Chondrocyte (in vitro differentiated cells): ENCODE measurements around the gene TECPR2. TPM values are rescaled to one million over a fixed set of nuclear protein-coding genes. Genes with fewer than 3 reads are reported as not detected.

Experiments
- DNase-seq: peaks from one replicate; pipeline ENCODE4 v3.0.0; 2021; ENCODE audit warnings: mixed read lengths, low spot score
- H3K27ac Mint-ChIP-seq: one replicate; pipeline ENCODE4 v1.8.0; 2021; ENCODE audit warnings: mild to moderate bottlenecking, moderate library complexity, mixed read lengths; ENCODE audit not compliant: unreplicated experiment
- H3K27me3 Mint-ChIP-seq: 2 replicates; pipeline ENCODE4 v1.8.0; 2021; ENCODE audit warnings: low read depth, mixed read lengths
- H3K36me3 Mint-ChIP-seq: 2 replicates; pipeline ENCODE4 v1.8.0; 2021; ENCODE audit warnings: low read depth, mixed read lengths
- H3K4me1 Mint-ChIP-seq: 2 replicates; pipeline ENCODE4 v1.8.0; 2021; ENCODE audit warnings: low read depth, mild to moderate bottlenecking, mixed read lengths
- H3K4me3 Mint-ChIP-seq: one replicate; pipeline ENCODE4 v1.8.0; 2021; ENCODE audit warnings: mild to moderate bottlenecking, moderate library complexity, mixed read lengths; ENCODE audit not compliant: unreplicated experiment
- H3K9me3 Mint-ChIP-seq: 2 replicates; pipeline ENCODE4 v1.8.0; 2021; ENCODE audit warnings: low read depth, mixed read lengths
- total RNA-seq: library from RNA; stranded (reverse); gene quantifications from 3 replicates; pipeline ENCODE4 v1.2.1, GENCODE V29; 2021
- TF ChIP-seq, protein P1 (sequence below): fragments of 200-600 bp; sonication (generic); IDR thresholded peaks from 2 replicates; pipeline ENCODE4 v1.5.0; 2021; ENCODE audit warnings: antibody characterized with exemption, mild to moderate bottlenecking, moderate library complexity

Gene TECPR2
- total RNA-seq, 1 donor from 2014 or later = 32.2 TPM

DNA sequence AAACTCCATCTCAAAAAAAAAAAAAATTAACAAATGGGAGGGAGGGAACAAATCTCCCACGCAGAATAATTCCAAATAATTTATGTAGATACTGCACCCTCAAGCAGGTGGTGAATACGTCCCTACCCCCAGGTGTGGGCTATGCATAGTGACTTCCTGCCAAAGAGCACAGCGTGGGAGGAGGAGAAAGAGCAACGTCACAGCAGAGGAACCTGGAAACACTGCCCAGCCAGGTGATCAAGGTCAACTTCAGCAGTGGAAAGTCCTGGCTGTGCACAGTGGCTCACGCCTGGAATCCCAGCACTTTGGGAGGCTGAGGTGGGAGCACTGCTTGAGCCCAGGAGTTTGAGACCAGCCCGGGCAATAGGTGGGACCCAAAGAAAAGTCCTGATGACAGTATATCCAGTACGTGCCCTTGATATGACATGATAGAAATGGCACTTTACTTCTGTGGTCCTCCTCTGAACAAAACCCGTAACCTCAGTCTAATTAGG, 9.6 kb upstream of the TECPR2 start:
- H3K4me3 Mint-ChIP-seq = no peak overlapping the region
- no peak overlapping the region for H3K27ac Mint-ChIP-seq
- TF ChIP-seq, protein P1, sequence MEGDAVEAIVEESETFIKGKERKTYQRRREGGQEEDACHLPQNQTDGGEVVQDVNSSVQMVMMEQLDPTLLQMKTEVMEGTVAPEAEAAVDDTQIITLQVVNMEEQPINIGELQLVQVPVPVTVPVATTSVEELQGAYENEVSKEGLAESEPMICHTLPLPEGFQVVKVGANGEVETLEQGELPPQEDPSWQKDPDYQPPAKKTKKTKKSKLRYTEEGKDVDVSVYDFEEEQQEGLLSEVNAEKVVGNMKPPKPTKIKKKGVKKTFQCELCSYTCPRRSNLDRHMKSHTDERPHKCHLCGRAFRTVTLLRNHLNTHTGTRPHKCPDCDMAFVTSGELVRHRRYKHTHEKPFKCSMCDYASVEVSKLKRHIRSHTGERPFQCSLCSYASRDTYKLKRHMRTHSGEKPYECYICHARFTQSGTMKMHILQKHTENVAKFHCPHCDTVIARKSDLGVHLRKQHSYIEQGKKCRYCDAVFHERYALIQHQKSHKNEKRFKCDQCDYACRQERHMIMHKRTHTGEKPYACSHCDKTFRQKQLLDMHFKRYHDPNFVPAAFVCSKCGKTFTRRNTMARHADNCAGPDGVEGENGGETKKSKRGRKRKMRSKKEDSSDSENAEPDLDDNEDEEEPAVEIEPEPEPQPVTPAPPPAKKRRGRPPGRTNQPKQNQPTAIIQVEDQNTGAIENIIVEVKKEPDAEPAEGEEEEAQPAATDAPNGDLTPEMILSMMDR = no peak

DNA sequence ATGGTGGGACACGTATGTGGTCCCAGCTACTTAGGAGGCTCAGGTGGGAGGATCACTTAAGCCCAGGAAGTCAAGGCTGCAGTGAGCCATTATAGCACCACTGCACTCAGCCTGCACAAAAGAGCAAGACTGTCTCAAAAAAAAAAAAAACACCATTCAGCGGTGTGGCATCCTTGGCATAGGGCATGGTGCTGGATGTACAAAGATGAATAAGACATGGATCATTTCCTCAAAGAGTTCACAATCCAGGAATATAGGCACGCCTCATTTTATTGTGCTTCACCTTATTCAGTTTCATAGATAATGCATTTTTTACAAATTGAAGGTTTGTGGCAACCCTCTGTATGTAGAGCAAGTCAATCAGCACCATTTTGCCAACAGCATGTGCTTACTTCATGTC, 6.5 kb upstream of the TECPR2 start:
- H3K36me3 Mint-ChIP-seq = peaks cover 10% of the 10 kb centered on the region
- TF ChIP-seq, protein P1 = no peak
- H3K4me3 Mint-ChIP-seq = no peak overlapping the region
- H3K27me3 Mint-ChIP-seq = no peaks in the 10 kb centered on the region
- H3K9me3 Mint-ChIP-seq = no peaks in the 10 kb centered on the region
- DNase-seq = no peak
- H3K4me1 Mint-ChIP-seq = peaks cover 7% of the 10 kb centered on the region
- no peak overlapping the region for H3K27ac Mint-ChIP-seq

More for the DNA sequence above, 9.6 kb upstream of the TECPR2 start:
- peak; percentile 32 for DNase-seq
- peaks cover 18% of the 10 kb centered on the region for H3K36me3 Mint-ChIP-seq
- no peaks in the 10 kb centered on the region for H3K9me3 Mint-ChIP-seq
- peaks cover 2% of the 10 kb centered on the region for H3K4me1 Mint-ChIP-seq
- H3K27me3 Mint-ChIP-seq = no peaks in the 10 kb centered on the region

DNA sequence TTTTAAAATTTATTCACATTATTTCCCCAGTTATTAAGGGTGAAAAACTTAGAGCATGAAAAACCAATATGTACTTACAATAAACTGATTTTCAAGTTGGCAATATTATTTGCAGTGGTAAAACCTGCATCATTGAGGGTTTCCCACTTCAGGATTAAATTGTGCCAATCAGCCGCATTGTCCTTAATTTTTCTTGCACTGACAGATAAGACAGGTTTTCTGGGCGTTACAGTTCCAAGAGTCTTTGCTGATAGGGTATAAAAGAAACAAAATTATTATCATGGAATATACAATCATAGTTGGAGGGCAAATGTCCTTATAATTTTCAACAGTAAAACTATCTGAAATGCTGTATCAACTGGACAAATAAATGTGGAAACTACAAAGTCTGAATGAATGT, 3.4 kb upstream of the TECPR2 start:
- Mint-ChIP-seq H3K27me3 (no peaks in the 10 kb centered on the region), H3K9me3 (no peaks in the 10 kb centered on the region), H3K36me3 (peaks cover 10% of the 10 kb centered on the region), H3K4me1 (peaks cover 13% of the 10 kb centered on the region), H3K4me3 (no peak overlapping the region), H3K27ac (no peak overlapping the region)
- no peak for DNase-seq
- TF ChIP-seq, protein P1 = no peak

DNA sequence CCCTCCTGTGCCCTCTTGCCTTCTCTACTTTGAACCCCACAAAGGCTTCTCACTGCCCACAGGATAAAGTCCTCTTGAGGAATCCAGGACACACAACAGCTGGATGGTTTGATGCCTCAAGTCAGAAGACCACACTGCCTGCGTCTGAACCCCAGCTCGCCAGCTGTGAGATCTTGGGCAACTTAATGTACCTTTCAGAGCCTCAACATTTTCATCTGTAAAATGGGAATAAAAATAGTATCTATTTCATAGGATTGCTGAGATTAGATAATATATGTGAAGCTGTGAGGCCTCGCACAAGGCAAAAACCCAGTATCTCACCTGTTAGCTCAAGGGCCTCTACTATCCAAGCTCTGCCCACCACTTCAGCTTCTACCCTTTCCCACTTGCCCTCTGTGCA, 2.4 kb upstream of the TECPR2 start:
- peaks cover 8% of the 10 kb centered on the region for H3K36me3 Mint-ChIP-seq
- no peak overlapping the region for H3K4me3 Mint-ChIP-seq
- H3K9me3 Mint-ChIP-seq = no peaks in the 10 kb centered on the region
- TF ChIP-seq, protein P1 = no peak
- H3K4me1 Mint-ChIP-seq = peaks cover 13% of the 10 kb centered on the region
- DNase-seq = no peak
- no peak overlapping the region for H3K27ac Mint-ChIP-seq
- H3K27me3 Mint-ChIP-seq = no peaks in the 10 kb centered on the region

DNA sequence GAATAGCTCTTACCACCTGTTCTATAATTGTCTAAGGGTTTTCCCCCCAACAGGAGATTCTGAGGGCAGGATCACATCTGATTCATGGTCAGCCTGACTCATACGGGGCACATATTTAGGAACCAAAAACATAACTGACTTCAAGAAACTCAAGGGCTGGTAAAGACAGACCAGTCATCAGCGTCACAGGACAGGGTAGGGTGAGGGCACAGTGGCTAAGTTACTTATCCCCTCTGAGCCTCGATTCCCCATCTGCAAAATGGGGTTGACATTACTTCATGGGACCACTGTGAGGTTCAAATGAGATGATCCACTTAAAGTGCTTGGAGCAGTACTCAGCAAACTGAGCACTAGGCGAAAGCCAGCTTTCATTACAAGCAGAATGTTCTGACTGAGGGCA, 657 bp upstream of the TECPR2 start:
- H3K27ac Mint-ChIP-seq = peak overlapping the region; percentile 98

More for the DNA sequence above, 657 bp upstream of the TECPR2 start:
- DNase-seq = peak; percentile 3
- TF ChIP-seq, protein P1 = no peak
- Mint-ChIP-seq H3K27me3 (no peaks in the 10 kb centered on the region), H3K4me1 (peaks cover 13% of the 10 kb centered on the region), H3K36me3 (peaks cover 4% of the 10 kb centered on the region), H3K4me3 (peak overlapping the region; percentile 97), H3K9me3 (no peaks in the 10 kb centered on the region)
